Pancreas (tissue), 10 donors: ENCODE data around the gene ETS2. TPM values are rescaled to one million over a fixed set of nuclear protein-coding genes. Genes with fewer than 3 reads are reported as not detected.
A peak's percentile ranks its signal among the peaks of the same experiment; 100 is the strongest.

Experiments used
- ATAC-seq, 4 donors: fragments of 200-7000 bp; cut with Tn5 transposase; one replicate each; pipeline versions ENCODE4 v1.8.0 to v1.9.1; 2020; ENCODE audit warnings: mild to moderate bottlenecking in 4 of 4, moderate library complexity in 4 of 4
- DNase-seq, 6 donors: peaks; one replicate each; pipeline ENCODE4 v3.0.0-alpha.2; 2020
- FAIRE-seq: peaks from 2 replicates; lab custom pipeline; 2012; peaks lifted over from hg19 to GRCh38; lab: Jason Lieb, UNC
- H3K27ac ChIP-seq, 4 donors: fragments of 200-600 bp; sonication (generic); 1 replicate in 3 of 4; 2 replicates in 1 of 4; pipeline versions ENCODE4 v1.5.0 to v1.8.0; 2020
- H3K27me3 ChIP-seq, 4 donors: fragments of 200-600 bp; one replicate each; pipeline ENCODE4 v1.8.0; 2021
- H3K36me3 ChIP-seq, 3 donors: fragments of 200-600 bp; sonication (generic) in 1 of 3; one replicate each; pipeline versions ENCODE4 v1.5.0 to v1.8.0; 2020 to 2021
- H3K4me1 ChIP-seq, 3 donors: fragments of 200-600 bp; one replicate each; pipeline ENCODE4 v1.8.0; 2021
- H3K4me3 ChIP-seq, 4 donors: fragments of 200-600 bp; sonication (generic) in 2 of 4; one replicate each; pipeline versions ENCODE4 v1.5.0 to v1.8.0; 2020 to 2021
- H3K9me3 ChIP-seq, 4 donors: fragments of 200-600 bp; one replicate each; pipeline ENCODE4 v1.8.0; 2021
- WGBS, 2 donors: extraction: QIAGEN DNeasy Blood & Tissue Kit; methylation state at CpG; one replicate each; pipeline ENCODE4 v1.1.7; 2013; 5-methylcytosine and 5-hydroxymethylcytosine counted together
- intact Hi-C, 3 donors: fragments of 100-400 bp; cut with DNase I; formaldehyde crosslinking; loops; one replicate each; pipeline versions ENCODE4 v1.11.1 to v1.14.2; 2022
- polyA plus RNA-seq, 2 donors: library from polyadenylated mRNA; stranded (reverse); fragments of 200-250 nt; gene quantifications; one replicate each; pipeline ENCODE4 v1.2.3, GENCODE V29; 2013
- total RNA-seq, 6 donors: library from RNA; stranded (reverse); fragmentation: NEBNext Ultra II Directional in 4 of 6; extraction: Animal tissue kit (Norgen Biotek cat#: 25700) in 4 of 6; gene quantifications; one replicate each; pipeline versions ENCODE4 v1.2.1 to v1.2.4, GENCODE V29; 2021 to 2023
- TF ChIP-seq, protein P1 (sequence below), 4 donors: fragments of 200-600 bp; sonication (generic) in 3 of 4; IDR thresholded peaks; one replicate each; pipeline versions ENCODE4 v1.5.0 to v1.8.0; 2021; ENCODE audit warnings: antibody characterized with exemption in 4 of 4
- donor health status: healthy with polysubstance abuse.
- donor health status: DM: no; HTN: no; CAD: no; lungs with moderate emphysema.
- donor health status: DM: no; HTN: no; CAD: no.
- donor health status: control.
- donor health status: control.
- donor health status: Bipolar disorder and iron deficiency.
- donor health status: DM: yes; HTN: yes; CAD: no.
- donor health status: DM: no; HTN: no; CAD: no.
- donor health status: DM: no; HTN: no; CAD: no.
- donor health status: DM: yes; HTN: yes; CAD: no.

The ETS2 gene
- total and polyA plus RNA-seq, 8 donors, result 10.6 to 30.0 (median 17.9) TPM

DNA sequence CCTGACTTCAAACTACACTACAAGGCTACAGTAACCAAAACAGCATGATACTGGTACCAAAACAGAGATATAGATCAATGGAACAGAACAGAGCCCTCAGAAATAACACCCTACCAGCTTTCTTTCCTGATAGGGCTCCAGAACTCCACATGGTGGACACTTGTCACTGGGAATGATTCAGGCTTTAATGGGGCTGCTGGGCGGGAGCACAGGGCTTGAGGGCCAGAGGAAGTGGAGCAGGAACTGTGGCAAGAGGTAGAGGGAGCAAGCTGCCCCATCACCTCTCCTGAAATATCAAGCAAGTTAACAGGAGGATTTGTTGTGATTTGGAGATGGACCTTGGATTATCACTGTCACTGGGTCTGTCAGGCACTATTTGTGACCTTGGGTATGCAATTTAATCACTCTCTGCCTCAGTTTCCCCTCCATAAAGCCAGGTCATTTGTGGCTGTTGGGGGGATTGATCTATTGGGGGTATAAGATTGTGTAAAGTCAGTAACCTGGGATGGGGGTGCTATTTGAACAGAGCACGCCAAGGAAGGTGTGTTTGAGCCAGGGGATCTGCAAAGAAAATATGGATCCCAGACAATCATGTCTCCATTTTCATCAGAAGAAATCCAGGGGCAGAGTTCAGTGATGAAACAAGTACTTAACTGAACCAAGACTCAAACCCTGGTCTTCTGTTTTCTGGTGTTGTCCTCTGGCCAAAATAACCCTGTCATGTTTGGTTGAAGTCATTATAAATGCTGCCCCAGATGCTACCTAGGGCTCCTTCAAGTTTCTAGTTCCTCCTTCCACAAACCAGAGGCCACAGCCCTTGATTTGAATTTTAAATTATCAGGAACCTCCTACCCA, 25.2 kb downstream of the ETS2 start:
- Histone ChIP-seq H3K4me3 (no peak overlapping the region), H3K36me3 (no peaks in the 10 kb centered on the region), H3K4me1 (peaks cover 0 to 5% (median 0%) of the 10 kb centered on the region in 3 donors), H3K9me3 (no peaks in the 10 kb centered on the region), H3K27me3 (no peaks in the 10 kb centered on the region), H3K27ac (peak overlapping the region in 2 of 4 donors; percentile 14 to 41)
- ATAC-seq, result no peak
- DNase-seq, result no peak
- FAIRE-seq, result no peak
- WGBS, 2 donors, result 84 to 91% methylated on average over 2 of the region's 2 CpGs
- intact Hi-C loops, result no loop called here
- TF ChIP-seq, protein P1, sequence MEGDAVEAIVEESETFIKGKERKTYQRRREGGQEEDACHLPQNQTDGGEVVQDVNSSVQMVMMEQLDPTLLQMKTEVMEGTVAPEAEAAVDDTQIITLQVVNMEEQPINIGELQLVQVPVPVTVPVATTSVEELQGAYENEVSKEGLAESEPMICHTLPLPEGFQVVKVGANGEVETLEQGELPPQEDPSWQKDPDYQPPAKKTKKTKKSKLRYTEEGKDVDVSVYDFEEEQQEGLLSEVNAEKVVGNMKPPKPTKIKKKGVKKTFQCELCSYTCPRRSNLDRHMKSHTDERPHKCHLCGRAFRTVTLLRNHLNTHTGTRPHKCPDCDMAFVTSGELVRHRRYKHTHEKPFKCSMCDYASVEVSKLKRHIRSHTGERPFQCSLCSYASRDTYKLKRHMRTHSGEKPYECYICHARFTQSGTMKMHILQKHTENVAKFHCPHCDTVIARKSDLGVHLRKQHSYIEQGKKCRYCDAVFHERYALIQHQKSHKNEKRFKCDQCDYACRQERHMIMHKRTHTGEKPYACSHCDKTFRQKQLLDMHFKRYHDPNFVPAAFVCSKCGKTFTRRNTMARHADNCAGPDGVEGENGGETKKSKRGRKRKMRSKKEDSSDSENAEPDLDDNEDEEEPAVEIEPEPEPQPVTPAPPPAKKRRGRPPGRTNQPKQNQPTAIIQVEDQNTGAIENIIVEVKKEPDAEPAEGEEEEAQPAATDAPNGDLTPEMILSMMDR (IDR thresholded peaks at IDR 0.05), result no peak

DNA sequence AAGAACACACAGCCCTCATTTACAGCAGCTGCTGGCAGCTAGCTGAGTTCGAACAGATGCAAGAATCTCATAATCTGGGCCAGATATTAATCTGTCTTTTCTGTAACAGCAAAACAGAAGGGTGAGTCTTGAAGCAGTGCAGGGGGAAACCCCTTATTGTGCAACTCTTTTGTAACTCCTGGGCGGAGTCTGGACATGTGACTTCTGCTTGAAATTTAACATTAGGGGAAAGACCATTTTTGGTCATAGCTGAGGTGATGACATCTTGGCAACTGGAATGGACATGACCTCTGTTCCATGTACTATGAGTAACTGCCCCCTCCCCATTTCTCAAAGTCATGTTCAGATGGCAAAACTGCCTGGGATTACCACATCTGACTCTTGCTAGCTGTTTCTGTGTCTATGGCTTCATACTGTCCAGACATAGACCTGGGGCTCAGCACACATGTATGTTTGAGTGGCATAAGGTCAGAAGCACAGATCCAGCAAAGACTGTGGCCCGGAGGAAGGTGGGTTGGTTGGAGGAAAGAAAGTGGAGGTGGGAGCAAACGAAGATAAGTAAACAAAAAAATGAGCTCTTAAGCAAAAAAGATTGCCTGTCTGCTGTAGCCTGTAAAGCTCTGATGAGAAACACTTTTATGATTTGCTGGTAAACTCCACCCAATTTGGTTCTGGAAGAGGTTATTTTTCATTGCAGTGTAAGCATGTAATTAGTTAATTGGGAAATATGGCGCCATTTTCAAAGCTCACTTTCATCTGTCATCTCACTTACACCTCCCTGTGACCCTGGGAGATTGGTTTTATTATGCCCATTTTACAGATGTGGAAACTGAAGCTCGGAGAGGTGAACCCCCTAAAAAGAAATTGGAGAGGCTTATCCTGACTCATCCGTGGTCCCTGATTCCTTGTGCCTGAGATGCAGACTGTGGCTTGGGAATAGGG, 26.1 kb downstream of the ETS2 start:
- Histone ChIP-seq H3K27ac (peak overlapping the region in 2 of 4 donors; percentile 14 to 41), H3K36me3 (no peaks in the 10 kb centered on the region), H3K9me3 (no peaks in the 10 kb centered on the region), H3K4me1 (peaks cover 0 to 5% (median 0%) of the 10 kb centered on the region in 3 donors), H3K4me3 (no peak overlapping the region), H3K27me3 (no peaks in the 10 kb centered on the region)
- intact Hi-C loops, result no loop called here
- ATAC-seq (peak; percentile 91 to 93 (median 92)), FAIRE-seq (no peak), DNase-seq (peak in 3 of 6 donors; percentile 40 to 80 (median 74))
- TF ChIP-seq, protein P1 (IDR thresholded peaks at IDR 0.05), result no peak
- WGBS, 2 donors, result 35 to 50% methylated on average over 7 of the region's 7 CpGs

DNA sequence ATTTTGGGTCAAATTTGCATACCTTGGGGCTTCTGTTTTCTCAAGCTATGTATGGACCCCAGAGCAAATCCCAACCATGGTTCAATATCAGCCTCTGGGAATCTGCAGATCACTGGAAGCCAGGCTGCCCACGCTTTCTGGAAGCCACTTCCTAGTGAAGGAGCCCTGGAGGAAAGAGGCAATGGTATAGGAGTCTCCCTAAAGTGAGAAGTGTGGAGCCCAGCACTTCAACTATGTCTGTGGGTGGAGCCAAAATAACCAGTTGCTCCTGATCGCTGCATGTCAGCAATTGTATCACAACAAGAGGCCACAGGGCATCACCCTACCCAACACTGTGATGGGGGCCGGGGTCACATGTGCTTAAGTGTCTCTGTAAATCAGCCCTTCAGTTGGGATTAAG, 26.9 kb downstream of the ETS2 start:
- DNase-seq (no peak), ATAC-seq (no peak), FAIRE-seq (no peak)
- H3K4me1 ChIP-seq, result peaks cover 0 to 5% (median 0%) of the 10 kb centered on the region in 3 donors
- 59 to 73% methylated on average over 3 of the region's 3 CpGs for WGBS, 2 donors
- intact Hi-C loops, result no loop called here
- H3K9me3 ChIP-seq, result no peaks in the 10 kb centered on the region
- H3K36me3 ChIP-seq, result no peaks in the 10 kb centered on the region
- TF ChIP-seq, protein P1 (IDR thresholded peaks at IDR 0.05), result no peak
- no peak overlapping the region for H3K27ac ChIP-seq
- H3K4me3 ChIP-seq, result no peak overlapping the region
- no peaks in the 10 kb centered on the region for H3K27me3 ChIP-seq

DNA sequence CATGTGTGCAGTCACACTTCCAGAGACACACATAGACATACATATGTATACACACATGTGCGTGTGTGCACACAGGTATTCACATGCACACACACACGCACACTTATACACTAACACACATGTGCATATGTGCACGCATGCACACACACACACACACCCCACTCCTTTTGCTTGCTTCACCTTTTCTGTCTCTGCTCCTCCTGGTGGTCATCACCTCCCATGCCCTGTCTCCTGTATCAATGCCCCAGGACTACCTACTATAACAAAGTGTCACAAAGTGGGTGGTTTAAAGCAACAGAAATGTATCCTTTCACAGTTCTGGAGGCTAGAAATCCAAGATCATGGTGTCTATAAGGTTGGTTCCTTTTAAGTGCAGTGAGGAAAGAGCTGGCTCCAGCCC, 27.4 kb downstream of the ETS2 start:
- intact Hi-C loops, result no loop called here
- no peak overlapping the region for H3K27ac ChIP-seq

More for the DNA sequence above, 27.4 kb downstream of the ETS2 start:
- H3K36me3 ChIP-seq, result no peaks in the 10 kb centered on the region
- H3K9me3 ChIP-seq, result no peaks in the 10 kb centered on the region
- TF ChIP-seq, protein P1 (IDR thresholded peaks at IDR 0.05), result no peak
- no peak for ATAC-seq
- H3K27me3 ChIP-seq, result no peaks in the 10 kb centered on the region
- FAIRE-seq, result no peak
- H3K4me3 ChIP-seq, result no peak overlapping the region
- H3K4me1 ChIP-seq, result peaks cover 0 to 5% (median 0%) of the 10 kb centered on the region in 3 donors
- no peak for DNase-seq
- 52 to 81% methylated on average over 3 of the region's 3 CpGs for WGBS, 2 donors
